ENCODE results near the gene MET.

DNA sequence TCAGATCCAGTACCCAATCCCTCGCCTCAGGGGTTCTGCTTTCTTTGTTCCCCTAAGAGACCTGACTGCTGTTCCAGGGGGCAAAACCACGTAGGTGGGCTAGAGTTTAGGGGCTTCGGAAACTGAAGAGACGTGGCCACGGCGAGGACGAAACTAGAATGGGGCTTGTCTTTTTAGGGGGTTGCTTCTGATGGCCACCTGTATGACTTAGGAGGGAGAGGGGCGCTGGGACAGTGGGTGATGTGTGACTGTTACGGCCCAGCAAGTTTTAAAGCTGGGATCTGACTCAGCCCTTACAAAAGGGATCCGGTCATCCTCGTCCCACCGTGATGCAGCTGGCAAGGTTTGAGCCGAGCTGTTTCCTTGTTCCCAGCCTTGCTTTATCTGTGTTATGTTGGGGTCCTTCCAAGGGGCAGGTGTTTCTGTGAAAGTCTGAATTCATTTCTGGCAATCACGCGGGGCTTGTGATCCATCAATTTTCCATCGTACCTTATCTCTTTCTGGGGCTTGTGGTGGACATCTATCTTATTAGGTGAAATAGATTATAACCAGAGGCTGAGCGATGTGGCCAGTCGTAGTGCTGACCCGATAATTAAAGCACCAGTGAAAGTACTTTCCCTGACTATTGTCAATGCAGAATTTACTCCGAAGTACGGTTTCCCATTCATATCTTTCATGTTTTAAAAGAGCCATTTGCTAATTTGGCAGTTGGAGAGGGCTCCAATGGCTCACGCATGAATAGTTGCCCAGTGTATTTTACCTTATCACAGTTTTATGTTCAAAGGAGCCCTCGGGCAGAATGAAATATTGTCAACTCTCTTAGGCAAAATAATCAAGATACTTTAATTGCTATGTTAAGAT is 830 bp downstream of the MET start:
- TF ChIP-seq YY1 (IDR thresholded peaks at IDR 0.05) = no peak
- TF ChIP-seq, protein P1, sequence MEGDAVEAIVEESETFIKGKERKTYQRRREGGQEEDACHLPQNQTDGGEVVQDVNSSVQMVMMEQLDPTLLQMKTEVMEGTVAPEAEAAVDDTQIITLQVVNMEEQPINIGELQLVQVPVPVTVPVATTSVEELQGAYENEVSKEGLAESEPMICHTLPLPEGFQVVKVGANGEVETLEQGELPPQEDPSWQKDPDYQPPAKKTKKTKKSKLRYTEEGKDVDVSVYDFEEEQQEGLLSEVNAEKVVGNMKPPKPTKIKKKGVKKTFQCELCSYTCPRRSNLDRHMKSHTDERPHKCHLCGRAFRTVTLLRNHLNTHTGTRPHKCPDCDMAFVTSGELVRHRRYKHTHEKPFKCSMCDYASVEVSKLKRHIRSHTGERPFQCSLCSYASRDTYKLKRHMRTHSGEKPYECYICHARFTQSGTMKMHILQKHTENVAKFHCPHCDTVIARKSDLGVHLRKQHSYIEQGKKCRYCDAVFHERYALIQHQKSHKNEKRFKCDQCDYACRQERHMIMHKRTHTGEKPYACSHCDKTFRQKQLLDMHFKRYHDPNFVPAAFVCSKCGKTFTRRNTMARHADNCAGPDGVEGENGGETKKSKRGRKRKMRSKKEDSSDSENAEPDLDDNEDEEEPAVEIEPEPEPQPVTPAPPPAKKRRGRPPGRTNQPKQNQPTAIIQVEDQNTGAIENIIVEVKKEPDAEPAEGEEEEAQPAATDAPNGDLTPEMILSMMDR (IDR thresholded peaks at IDR 0.05; ENCODE audit: low read depth, low read length, missing input control) = no peak
- no peak for TF ChIP-seq NR2F2 (IDR thresholded peaks at IDR 0.05)
- TF ChIP-seq, protein P2, sequence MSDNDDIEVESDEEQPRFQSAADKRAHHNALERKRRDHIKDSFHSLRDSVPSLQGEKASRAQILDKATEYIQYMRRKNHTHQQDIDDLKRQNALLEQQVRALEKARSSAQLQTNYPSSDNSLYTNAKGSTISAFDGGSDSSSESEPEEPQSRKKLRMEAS (IDR thresholded peaks at IDR 0.05) = no peak
